ENCODE data around the gene IL9R.
"Not testable (repeated sequence)": the region's sequence is repeated elsewhere in the genome, so short reads cannot be mapped to it uniquely, and the experiment has no call there.

IL9R gene

GRCh38 chrX:155998116-155998515, 620 bp downstream of the IL9R start:
- no peak for DNase-seq (ENCODE audit: low read depth in 1 of 2, low spot score in 1 of 2)

DNA sequence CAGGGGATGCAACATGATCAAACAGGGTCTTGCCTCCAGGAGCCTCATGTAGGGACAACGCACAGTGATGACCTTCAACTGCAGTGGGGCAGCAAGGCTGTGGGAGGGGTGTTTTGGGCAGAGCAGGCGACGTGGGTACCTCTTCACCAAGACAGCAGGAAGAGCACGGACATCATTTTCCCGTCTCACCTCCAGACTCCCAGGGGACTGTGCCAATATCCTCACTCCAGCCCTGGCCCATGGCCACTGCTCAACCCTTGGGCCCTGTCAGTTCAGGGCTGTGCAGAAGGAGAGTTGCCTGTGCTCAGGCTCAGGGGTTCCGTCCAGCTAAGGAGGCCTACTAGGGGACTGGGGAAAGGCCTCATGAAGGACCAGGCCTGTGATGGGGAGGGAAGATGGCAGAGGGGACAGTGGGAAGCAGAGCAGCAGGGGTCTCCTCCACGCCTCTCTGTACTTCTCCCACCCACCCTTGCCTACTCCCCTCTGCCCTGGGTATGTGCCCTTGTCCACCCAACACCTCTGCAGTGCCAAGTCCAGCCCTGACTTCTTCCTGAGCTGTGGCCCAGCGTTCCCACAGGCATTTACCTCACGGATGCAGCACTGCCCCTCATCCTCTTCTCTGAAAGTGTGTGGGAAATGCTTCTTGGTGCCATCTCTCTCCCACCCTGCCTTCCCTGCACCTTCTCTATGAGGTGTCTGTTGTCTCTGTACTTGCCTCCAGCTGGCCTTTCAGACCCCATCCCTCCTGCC, 1.4 kb downstream of the IL9R start:
- DNase-seq (ENCODE audit: low read depth in 1 of 2, low spot score in 1 of 2) = no peak

- not testable (repeated sequence) for DNase-seq (ENCODE audit: low read depth in 1 of 2, low spot score in 1 of 2)
These were observed 2.3 kb downstream of the IL9R start for GRCh38 chrX:155999751-156000150.

- DNase-seq (ENCODE audit: low read depth in 1 of 2, low spot score in 1 of 2) = no peak
These were observed 2.9 kb downstream of the IL9R start for GRCh38 chrX:156000361-156000926.

- no peak for DNase-seq (ENCODE audit: low read depth in 1 of 2, low spot score in 1 of 2)
These were observed 3.6 kb downstream of the IL9R start for GRCh38 chrX:156001001-156001666.

GRCh38 chrX:156001667-156002021, 4.1 kb downstream of the IL9R start:
- DNase-seq (ENCODE audit: low read depth in 1 of 2, low spot score in 1 of 2) = no peak

- no peak for DNase-seq (ENCODE audit: low read depth in 1 of 2, low spot score in 1 of 2)
These were observed 5.0 kb downstream of the IL9R start for GRCh38 chrX:156002507-156002906.

DNA sequence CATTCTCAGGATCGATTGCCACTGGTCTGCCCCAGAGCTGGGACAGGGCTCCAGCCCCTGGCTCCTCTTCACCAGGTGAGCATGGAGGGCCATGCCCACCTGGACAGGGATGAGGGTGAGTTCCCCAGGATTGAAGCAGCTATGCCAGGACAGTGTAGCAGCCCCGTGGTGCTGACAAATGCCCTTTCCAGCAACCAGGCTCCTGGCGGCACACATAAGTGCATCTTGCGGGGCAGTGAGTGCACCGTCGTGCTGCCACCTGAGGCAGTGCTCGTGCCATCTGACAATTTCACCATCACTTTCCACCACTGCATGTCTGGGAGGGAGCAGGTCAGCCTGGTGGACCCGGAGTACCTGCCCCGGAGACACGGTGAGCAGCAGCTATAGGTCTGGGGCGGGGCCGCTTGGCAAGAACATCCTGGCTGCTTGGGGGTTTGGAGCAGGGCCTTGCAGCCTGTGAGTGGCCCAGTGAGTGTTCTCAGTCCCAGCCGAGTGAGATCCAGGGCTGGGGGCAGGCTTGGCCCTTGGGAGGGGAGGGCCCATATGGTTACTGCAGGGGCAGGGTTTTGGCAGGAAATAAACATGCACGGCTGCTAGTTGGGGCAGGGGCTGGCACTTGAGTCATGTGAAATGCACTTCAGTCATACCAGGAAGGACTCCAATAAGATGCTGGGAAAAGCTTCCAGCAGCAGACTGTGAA, 6.1 kb downstream of the IL9R start:
- no peak for DNase-seq (ENCODE audit: low read depth in 1 of 2, low spot score in 1 of 2)

DNA sequence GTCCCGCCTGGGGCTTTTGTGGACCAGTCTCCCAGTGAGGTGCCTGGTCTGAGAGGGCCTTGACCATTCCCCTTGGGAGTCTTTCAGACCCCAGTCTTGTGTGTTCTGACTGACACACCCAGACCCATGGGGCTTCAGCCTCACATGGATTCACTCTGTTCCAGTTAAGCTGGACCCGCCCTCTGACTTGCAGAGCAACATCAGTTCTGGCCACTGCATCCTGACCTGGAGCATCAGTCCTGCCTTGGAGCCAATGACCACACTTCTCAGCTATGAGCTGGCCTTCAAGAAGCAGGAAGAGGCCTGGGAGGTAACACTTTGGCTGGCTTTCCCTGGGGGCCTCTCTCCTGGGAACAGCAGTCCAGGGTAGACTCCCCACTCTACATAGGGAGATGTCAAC, 6.8 kb downstream of the IL9R start:
- no peak for DNase-seq (ENCODE audit: low read depth in 1 of 2, low spot score in 1 of 2)

GRCh38 chrX:156004740-156005139, 7.2 kb downstream of the IL9R start:
- no peak for DNase-seq (ENCODE audit: low read depth in 1 of 2, low spot score in 1 of 2)

DNA sequence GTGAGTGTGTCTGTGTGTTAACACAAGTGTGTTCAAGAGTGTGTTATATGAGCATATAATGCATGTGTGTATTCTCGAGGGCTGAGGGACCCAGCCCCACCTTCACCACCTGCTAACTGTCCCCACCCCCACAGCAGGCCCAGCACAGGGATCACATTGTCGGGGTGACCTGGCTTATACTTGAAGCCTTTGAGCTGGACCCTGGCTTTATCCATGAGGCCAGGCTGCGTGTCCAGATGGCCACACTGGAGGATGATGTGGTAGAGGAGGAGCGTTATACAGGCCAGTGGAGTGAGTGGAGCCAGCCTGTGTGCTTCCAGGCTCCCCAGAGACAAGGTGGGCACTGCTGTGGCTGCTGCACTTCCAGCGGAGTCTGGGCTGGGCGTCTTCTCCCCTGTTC, 7.6 kb downstream of the IL9R start:
- DNase-seq (ENCODE audit: low read depth in 1 of 2, low spot score in 1 of 2) = no peak

DNA sequence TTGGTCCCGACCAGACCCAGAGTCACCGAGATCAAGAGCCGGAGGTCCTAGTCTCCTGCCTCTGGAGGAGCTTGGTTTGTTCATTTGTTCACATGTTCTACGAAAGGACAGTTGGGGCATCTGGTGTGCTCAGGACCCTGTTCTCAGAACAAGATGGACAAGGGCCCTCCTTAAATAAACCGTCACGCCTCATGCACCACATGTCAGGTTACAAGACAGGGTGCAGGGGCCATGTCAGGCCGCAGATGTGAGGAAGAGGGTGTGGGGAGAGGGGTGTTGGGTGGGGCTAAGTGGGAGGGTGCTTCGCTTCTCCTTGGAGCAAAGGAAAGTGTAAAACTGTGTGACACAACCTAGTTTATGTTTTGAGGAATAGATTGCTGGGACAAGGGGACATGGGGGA, 9.0 kb downstream of the IL9R start:
- DNase-seq (ENCODE audit: low read depth in 1 of 2, low spot score in 1 of 2) = not testable (repeated sequence)

DNA sequence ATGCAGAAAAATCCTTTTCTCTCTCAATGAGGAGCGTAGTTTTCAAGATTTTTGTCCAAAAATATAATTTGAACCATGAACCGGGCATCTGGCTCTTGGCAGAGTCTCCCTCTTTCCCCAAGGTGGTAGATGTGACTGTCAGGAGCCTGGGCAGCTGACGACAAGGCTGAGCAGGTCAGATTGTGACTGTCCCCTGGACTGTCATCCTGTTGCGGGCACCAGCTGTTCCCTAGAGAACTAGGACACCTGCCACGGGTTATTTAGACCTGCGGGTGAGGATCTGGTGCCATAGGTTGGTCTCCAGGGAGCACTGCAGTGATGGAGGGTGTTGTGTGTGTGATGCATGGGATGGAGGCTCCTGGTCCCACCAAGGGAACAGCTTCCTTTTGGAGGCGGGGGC, 10.9 kb downstream of the IL9R start:
- not testable (repeated sequence) for DNase-seq (ENCODE audit: low read depth in 1 of 2, low spot score in 1 of 2)

DNA sequence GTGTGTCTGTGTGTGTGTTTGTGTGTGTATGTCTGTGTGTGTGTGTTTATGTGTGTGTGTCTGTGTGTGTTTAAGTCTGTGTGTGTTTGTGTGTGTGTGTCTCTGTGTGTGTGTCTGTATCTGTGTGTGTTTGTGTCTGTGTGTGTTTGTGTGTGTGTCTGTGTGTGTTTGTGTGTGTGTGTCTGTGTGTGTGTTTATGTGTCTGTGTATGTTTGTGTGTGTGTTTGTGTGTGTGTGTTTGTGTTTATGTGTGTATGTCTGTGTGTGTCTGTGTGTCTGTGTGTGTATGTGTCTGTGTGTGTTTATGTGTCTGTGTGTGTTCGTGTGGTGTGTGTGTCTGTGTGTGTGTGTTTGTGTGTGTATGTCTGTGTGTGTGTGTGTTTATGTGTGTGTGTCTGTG, 11.4 kb downstream of the IL9R start:
- no peak for DNase-seq (ENCODE audit: low read depth in 1 of 2, low spot score in 1 of 2)

GRCh38 chrX:156009691-156010090, 12.2 kb downstream of the IL9R start:
- not testable (repeated sequence) for DNase-seq (ENCODE audit: low read depth in 1 of 2, low spot score in 1 of 2)

GRCh38 chrX:156013286-156013953, 15.9 kb downstream of the IL9R start:
- not testable (repeated sequence) for DNase-seq (ENCODE audit: low read depth in 1 of 2, low spot score in 1 of 2)

DNA sequence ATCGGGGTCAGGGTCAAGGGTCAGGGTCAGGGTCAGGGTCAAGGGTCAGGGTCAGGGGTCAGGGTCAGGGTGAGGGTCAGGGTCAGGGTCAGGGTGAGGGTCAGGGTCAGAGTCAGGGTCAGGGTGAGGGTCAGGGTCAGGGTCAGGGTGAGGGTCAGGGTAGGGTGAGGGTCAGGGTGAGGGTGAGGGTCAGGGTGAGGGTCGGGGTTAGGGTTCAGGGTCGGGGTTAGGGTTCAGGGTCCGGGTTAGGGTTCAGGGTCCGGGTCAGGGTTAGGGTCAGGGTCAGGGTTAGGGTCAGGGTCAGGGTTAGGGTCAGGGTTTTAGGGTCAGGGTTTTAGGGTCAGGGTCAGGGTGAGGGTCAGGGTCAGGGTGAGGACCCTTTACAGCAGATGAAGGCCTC, 22.4 kb downstream of the IL9R start:
- DNase-seq (ENCODE audit: low read depth in 1 of 2, low spot score in 1 of 2) = not testable (repeated sequence)

DNA sequence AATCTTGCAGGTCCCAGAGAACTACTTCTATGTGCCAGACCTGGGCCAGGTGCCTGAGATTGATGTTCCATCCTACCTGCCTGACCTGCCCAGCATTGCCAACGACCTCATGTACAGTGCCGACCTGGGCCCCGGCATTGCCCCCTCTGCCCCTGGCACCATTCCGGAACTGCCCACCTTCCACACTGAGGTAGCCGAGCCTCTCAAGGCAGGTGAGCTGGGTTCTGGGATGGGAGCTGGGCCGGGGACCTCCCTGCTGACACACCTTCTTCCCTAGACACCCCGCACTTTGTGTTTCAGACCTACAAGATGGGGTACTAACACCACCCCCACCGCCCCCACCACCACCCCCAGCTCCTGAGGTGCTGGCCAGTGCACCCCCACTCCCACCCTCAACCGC, 25.5 kb downstream of the IL9R start:
- not testable (repeated sequence) for DNase-seq (ENCODE audit: low read depth in 1 of 2, low spot score in 1 of 2)

GRCh38 chrX:156024949-156025492, 27.5 kb downstream of the IL9R start:
- DNase-seq (ENCODE audit: low read depth in 1 of 2, low spot score in 1 of 2) = not testable (repeated sequence)

DNA sequence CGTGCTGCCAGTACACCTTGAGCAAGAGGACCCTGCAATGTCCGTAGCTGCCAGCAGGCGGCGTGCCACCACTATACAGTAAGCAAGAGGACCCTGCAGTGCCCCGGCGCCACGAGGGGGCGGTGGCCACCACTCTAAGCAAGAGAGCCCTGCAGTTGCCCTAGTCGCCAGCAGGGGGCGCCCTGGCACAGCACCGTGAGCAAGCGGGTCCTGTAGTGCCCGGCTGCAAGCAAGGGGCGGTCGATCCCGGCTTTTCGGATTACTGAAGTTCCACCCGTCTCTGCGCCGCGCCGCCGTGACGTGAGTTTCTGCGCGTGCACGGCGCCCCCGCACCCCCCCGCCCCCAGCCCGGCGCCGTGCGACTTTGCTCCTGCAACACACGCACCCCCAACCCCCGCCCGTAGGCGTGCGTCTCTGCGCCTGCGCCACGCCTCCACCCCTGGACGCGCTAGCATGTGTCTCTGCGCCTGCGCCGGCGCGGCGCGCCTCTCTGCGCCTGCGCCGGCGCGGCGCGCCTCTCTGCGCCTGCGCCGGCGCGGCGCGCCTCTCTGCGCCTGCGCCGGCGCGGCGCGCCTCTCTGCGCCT, 31.2 kb downstream of the IL9R start:
- not testable (repeated sequence) for DNase-seq (ENCODE audit: low read depth in 1 of 2, low spot score in 1 of 2)

DNA sequence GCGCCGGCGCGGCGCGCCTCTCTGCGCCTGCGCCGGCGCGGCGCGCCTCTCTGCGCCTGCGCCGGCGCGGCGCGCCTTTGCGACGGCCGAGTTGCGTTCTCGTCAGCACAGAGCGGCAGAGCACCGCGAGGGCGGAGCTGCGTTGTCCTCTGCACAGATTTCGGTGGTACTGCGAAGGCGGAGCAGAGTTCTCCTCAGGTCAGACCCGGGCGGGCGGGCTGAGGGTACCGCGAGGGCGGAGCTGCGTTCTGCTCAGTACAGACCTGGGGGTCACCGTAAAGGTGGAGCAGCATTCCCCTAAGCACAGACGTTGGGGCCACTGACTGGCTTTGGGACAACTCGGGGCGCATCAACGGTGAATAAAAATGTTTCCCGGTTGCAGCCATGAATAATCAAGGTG, 31.8 kb downstream of the IL9R start:
- DNase-seq (ENCODE audit: low read depth in 1 of 2, low spot score in 1 of 2) = not testable (repeated sequence)
